Activated CD4-positive, alpha-beta memory T cell treated with anti-CD3 and anti-CD28 coated beads, Interleukin-2, amount 10 ng/mL, durations not matched to agents 7 days and 5 days (primary cell): Measurements from ENCODE around the gene EPHA5. TPM values are rescaled to one million over a fixed set of nuclear protein-coding genes. Genes with fewer than 3 reads are reported as not detected.

ENCODE experiments used
- CTCF ChIA-PET: fragments of 350-600 bp; sonication (Branson Sonifier 250); formaldehyde crosslinking; loops from one replicate; lab custom pipeline; 2021; ENCODE audit warnings: antibody characterized with exemption, inconsistent platforms; lab: Charles Lee
- POLR2A ChIA-PET: fragments of 350-600 bp; sonication (Branson Sonifier 250); formaldehyde crosslinking; loops from one replicate; lab custom pipeline; 2021; ENCODE audit warnings: antibody characterized with exemption; lab: Charles Lee
- DNase-seq: peaks from one replicate; pipeline ENCODE4 v3.0.0-alpha.2; 2020
- H3K27ac Mint-ChIP-seq: one replicate; pipeline ENCODE4 v1.8.0; 2021; ENCODE audit warnings: mild to moderate bottlenecking, mixed read lengths
- H3K27me3 Mint-ChIP-seq: one replicate; pipeline ENCODE4 v1.8.0; 2021; ENCODE audit warnings: mixed read lengths
- H3K36me3 Mint-ChIP-seq: one replicate; pipeline ENCODE4 v1.8.0; 2021; ENCODE audit warnings: low read depth, mixed read lengths
- H3K4me1 Mint-ChIP-seq: one replicate; pipeline ENCODE4 v1.8.0; 2021; ENCODE audit warnings: mixed read lengths
- H3K4me3 Mint-ChIP-seq: one replicate; pipeline ENCODE4 v1.8.0; 2021; ENCODE audit warnings: mild to moderate bottlenecking, mixed read lengths
- H3K9me3 Mint-ChIP-seq: one replicate; pipeline ENCODE4 v1.8.0; 2021; ENCODE audit warnings: mixed read lengths
- total RNA-seq, 2 experiments: library from RNA; stranded (reverse); gene quantifications; one replicate each; pipeline ENCODE4 v1.2.3, GENCODE V29; 2021

The EPHA5 gene
- total RNA-seq, 2 experiments from 2014 or later, result not detected

GRCh38 chr4:65597697-65598096, 72.6 kb downstream of the EPHA5 start:
- ChIA-PET CTCF (no interaction called here), POLR2A (no interaction called here)
- H3K27me3 Mint-ChIP-seq, result no peaks in the 10 kb centered on the region
- no peaks in the 10 kb centered on the region for H3K36me3 Mint-ChIP-seq
- H3K27ac Mint-ChIP-seq, result no peak overlapping the region
- no peaks in the 10 kb centered on the region for H3K4me1 Mint-ChIP-seq
- H3K9me3 Mint-ChIP-seq, result peaks cover 4% of the 10 kb centered on the region
- no peak for DNase-seq
- H3K4me3 Mint-ChIP-seq, result no peak overlapping the region

GRCh38 chr4:65592089-65592488, 78.2 kb downstream of the EPHA5 start:
- Mint-ChIP-seq H3K27ac (no peak overlapping the region), H3K4me3 (no peak overlapping the region), H3K27me3 (no peaks in the 10 kb centered on the region), H3K9me3 (peaks cover 6% of the 10 kb centered on the region), H3K4me1 (no peaks in the 10 kb centered on the region), H3K36me3 (no peaks in the 10 kb centered on the region)
- CTCF ChIA-PET, result no interaction called here
- DNase-seq, result no peak
- POLR2A ChIA-PET, result no interaction called here

DNA sequence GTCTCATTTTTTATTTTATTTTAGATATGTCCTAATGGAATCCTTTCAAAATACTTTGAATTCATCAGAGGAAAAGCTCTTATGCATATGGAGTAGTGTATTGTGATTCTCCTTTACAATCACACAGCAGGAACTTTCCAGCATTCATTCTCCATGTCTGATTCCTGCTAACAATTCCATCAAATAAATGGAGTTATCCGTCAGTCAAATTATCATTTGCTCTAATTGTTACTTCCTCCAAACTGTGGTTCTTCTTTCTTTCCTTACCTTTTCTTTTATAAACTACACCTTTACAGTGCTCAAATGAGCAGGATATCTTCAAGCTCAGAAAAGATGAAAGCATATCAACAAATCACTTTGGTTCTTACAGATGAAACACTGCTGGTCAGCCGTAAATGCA, 80.4 kb downstream of the EPHA5 start:
- H3K4me3 Mint-ChIP-seq, result no peak overlapping the region
- no peaks in the 10 kb centered on the region for H3K4me1 Mint-ChIP-seq
- H3K27me3 Mint-ChIP-seq, result no peaks in the 10 kb centered on the region
- no peaks in the 10 kb centered on the region for H3K36me3 Mint-ChIP-seq
- no peak for DNase-seq
- no peak overlapping the region for H3K27ac Mint-ChIP-seq
- H3K9me3 Mint-ChIP-seq, result peaks cover 3% of the 10 kb centered on the region
- POLR2A ChIA-PET, result no interaction called here
- CTCF ChIA-PET, result no interaction called here

DNA sequence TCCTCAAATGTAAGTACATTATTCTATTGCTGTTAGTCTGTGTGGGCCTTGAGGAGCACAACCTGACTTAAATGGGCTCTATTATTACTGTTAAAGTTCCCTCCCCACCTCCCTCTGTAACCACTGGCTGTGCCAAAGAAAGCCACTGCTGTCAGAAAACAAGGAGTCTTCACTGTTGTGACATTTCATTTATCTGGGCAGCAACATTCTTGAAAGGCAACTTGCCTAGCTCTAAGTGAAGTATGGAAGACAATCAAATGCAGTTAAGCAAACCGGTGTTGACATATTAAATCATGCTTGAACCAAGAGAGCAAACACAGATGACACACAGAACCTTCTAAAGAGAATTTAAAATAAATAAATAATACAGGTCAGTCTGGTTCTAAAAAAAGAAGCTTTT, 81.0 kb downstream of the EPHA5 start:
- H3K27me3 Mint-ChIP-seq, result no peaks in the 10 kb centered on the region
- ChIA-PET POLR2A (no interaction called here), CTCF (no interaction called here)
- H3K9me3 Mint-ChIP-seq, result peaks cover 3% of the 10 kb centered on the region
- no peak overlapping the region for H3K4me3 Mint-ChIP-seq
- no peak for DNase-seq
- no peaks in the 10 kb centered on the region for H3K36me3 Mint-ChIP-seq
- H3K4me1 Mint-ChIP-seq, result no peaks in the 10 kb centered on the region
- H3K27ac Mint-ChIP-seq, result no peak overlapping the region

DNA sequence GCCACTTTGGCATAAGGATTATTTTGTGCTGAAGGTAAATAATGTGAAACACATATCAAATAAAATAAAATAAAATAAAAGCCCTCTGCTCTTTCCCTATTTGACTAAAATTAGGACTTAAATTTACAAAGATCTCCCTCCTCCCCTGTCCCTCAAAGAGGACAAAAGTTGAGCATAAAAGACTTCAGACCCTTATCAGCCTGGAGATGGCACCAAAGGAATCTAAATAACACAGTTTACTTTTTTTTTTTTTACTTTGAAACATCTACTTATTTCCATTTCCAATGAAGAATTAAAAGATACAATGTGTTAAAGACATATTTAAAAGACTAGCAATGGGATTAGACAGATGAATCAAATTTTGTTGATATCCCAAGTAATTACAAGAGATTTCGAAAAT, 89.7 kb downstream of the EPHA5 start:
- Mint-ChIP-seq H3K4me3 (no peak overlapping the region), H3K9me3 (peaks cover 2% of the 10 kb centered on the region), H3K36me3 (no peaks in the 10 kb centered on the region), H3K27ac (no peak overlapping the region), H3K4me1 (no peaks in the 10 kb centered on the region), H3K27me3 (no peaks in the 10 kb centered on the region)
- DNase-seq, result no peak
- ChIA-PET CTCF (no interaction called here), POLR2A (no interaction called here)

DNA sequence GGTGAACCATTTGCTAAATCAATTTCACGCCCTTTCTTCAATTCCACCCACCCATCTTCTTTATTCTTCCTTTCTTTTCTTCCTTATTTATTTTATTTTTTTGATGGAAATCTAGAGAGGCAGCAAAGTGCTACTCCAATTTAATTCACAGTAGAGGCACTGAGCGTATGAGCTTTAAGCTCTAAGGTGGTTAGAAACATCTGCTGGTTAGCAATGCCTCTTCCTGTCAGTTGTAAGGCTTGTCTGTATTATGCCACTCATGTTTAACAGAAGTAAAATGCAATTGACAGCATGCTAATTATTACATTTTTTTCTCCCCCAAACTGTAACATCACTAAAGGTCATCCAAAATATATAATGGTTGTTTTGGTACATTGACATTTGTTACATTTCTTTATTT, 103.8 kb downstream of the EPHA5 start:
- CTCF ChIA-PET, result no interaction called here
- H3K27ac Mint-ChIP-seq, result no peak overlapping the region
- no peaks in the 10 kb centered on the region for H3K4me1 Mint-ChIP-seq
- POLR2A ChIA-PET, result no interaction called here
- no peaks in the 10 kb centered on the region for H3K9me3 Mint-ChIP-seq
- no peaks in the 10 kb centered on the region for H3K36me3 Mint-ChIP-seq
- no peak overlapping the region for H3K4me3 Mint-ChIP-seq
- DNase-seq, result no peak
- H3K27me3 Mint-ChIP-seq, result no peaks in the 10 kb centered on the region

DNA sequence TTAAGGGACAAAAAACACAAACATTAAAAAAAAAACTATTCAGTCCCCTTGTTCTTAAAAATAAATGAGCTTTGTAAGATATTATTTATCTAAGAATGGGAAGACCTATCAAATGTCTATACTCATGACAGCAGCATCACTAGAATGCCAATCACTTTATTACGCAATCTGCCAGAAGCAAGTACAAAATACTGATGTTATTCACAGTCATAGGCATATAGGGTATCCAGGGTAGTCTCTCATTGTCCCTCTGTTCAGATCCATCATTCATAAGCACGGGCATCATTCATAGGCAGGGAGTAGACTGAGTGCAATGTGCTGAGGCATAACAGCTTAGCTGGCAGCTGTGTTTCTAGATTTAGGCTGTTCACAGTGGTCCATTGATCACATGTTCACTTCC, 109.1 kb downstream of the EPHA5 start:
- Mint-ChIP-seq H3K27ac (no peak overlapping the region), H3K4me3 (no peak overlapping the region), H3K27me3 (no peaks in the 10 kb centered on the region), H3K36me3 (no peaks in the 10 kb centered on the region), H3K9me3 (peaks cover 3% of the 10 kb centered on the region), H3K4me1 (no peaks in the 10 kb centered on the region)
- no peak for DNase-seq
- ChIA-PET POLR2A (no interaction called here), CTCF (no interaction called here)

DNA sequence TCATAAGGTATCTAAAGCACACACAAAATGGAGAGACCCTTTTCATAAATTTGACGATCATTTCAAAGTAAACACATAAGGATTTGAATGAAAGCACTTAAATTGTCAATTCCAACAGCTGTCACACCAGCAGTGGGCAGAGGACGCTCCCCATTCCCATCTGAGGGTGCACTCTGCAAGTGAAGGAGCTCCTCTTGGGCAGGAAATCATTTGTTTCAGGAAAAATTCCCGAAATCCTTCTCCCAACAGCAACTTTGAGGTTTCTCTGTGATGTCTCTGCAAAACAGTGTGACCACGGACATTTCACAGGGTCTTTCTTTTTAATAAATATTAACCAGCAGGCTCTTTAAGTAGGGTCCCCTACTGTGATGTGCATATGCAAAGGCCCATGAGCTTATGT, 111.0 kb downstream of the EPHA5 start:
- no peaks in the 10 kb centered on the region for H3K4me1 Mint-ChIP-seq
- H3K36me3 Mint-ChIP-seq, result no peaks in the 10 kb centered on the region
- no peak for DNase-seq
- ChIA-PET CTCF (no interaction called here), POLR2A (no interaction called here)
- no peak overlapping the region for H3K27ac Mint-ChIP-seq
- no peaks in the 10 kb centered on the region for H3K27me3 Mint-ChIP-seq
- peaks cover 3% of the 10 kb centered on the region for H3K9me3 Mint-ChIP-seq
- no peak overlapping the region for H3K4me3 Mint-ChIP-seq

- Mint-ChIP-seq H3K9me3 (no peaks in the 10 kb centered on the region), H3K4me3 (no peak overlapping the region), H3K4me1 (no peaks in the 10 kb centered on the region), H3K27me3 (no peaks in the 10 kb centered on the region), H3K36me3 (no peaks in the 10 kb centered on the region), H3K27ac (no peak overlapping the region)
- ChIA-PET POLR2A (no interaction called here), CTCF (no interaction called here)
- no peak for DNase-seq
Measured at GRCh38 chr4:65552057-65552456, 118.2 kb downstream of the EPHA5 start.

GRCh38 chr4:65550500-65550899, 119.8 kb downstream of the EPHA5 start:
- CTCF ChIA-PET, result no interaction called here
- Mint-ChIP-seq H3K36me3 (no peaks in the 10 kb centered on the region), H3K9me3 (no peaks in the 10 kb centered on the region), H3K27ac (no peak overlapping the region), H3K4me1 (no peaks in the 10 kb centered on the region), H3K27me3 (no peaks in the 10 kb centered on the region), H3K4me3 (no peak overlapping the region)
- POLR2A ChIA-PET, result no interaction called here
- DNase-seq, result no peak

DNA sequence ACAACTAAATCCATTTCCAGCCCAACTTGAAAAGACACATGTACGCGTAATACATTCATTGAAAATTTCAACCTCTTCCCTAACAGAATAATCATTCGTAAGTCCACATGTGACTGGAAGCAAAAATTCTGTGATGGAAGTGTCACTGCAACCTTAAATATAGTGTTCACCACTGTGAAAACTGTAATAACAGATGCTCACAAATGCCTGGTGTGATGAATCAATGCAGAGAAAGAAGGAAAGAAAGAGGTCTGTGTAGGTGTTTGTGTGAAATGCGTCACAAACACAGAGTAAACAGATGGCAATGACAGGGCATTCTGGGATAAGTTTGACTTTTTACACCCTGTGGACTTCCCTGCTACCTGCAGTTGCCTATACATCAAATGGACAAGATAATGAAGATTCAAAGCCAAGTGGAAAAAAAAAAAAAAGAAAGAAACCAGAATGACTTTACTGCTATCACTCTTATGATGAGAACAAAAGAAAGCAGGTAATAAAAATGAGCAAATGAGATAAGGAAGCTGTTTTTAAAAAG, 123.3 kb downstream of the EPHA5 start:
- Mint-ChIP-seq H3K27ac (no peak overlapping the region), H3K4me1 (no peaks in the 10 kb centered on the region), H3K27me3 (no peaks in the 10 kb centered on the region), H3K9me3 (peaks cover 5% of the 10 kb centered on the region), H3K36me3 (no peaks in the 10 kb centered on the region), H3K4me3 (no peak overlapping the region)
- ChIA-PET CTCF (no interaction called here), POLR2A (no interaction called here)
- no peak for DNase-seq

GRCh38 chr4:65538571-65538970, 131.7 kb downstream of the EPHA5 start:
- POLR2A ChIA-PET, result no interaction called here
- no peak overlapping the region for H3K4me3 Mint-ChIP-seq
- H3K36me3 Mint-ChIP-seq, result no peaks in the 10 kb centered on the region
- H3K27ac Mint-ChIP-seq, result no peak overlapping the region
- H3K4me1 Mint-ChIP-seq, result no peaks in the 10 kb centered on the region
- peaks cover 7% of the 10 kb centered on the region for H3K9me3 Mint-ChIP-seq
- CTCF ChIA-PET, result no interaction called here
- no peak for DNase-seq
- no peaks in the 10 kb centered on the region for H3K27me3 Mint-ChIP-seq

GRCh38 chr4:65535113-65535512, 135.2 kb downstream of the EPHA5 start:
- no peak overlapping the region for H3K27ac Mint-ChIP-seq
- DNase-seq, result no peak

DNA sequence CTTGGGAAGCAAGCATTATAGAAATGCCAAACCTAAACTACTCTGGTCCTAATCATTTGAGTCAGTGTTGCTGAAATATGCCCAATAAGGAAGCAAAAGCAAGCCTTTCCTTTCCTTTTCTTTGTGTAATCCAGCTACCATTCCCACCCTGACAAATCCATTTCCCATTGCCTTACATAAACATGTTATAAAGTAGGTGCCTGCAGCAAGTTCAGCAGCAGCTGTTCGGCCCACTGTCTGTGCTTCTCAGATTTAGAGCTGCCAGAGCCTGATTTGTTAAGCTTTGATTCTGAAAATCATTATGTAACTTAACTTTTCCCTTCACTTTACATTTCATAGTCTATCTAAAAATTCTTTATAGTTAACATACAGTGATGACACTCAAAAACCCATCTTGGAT, 148.6 kb downstream of the EPHA5 start:
- Mint-ChIP-seq H3K4me1 (no peaks in the 10 kb centered on the region), H3K27me3 (no peaks in the 10 kb centered on the region), H3K9me3 (peaks cover 3% of the 10 kb centered on the region), H3K4me3 (no peak overlapping the region), H3K36me3 (no peaks in the 10 kb centered on the region), H3K27ac (no peak overlapping the region)
- CTCF ChIA-PET, result no interaction called here
- POLR2A ChIA-PET, result no interaction called here
- no peak for DNase-seq

More at GRCh38 chr4:65535113-65535512, 135.2 kb downstream of the EPHA5 start:
- H3K4me3 Mint-ChIP-seq, result no peak overlapping the region
- no peaks in the 10 kb centered on the region for H3K36me3 Mint-ChIP-seq
- no peaks in the 10 kb centered on the region for H3K27me3 Mint-ChIP-seq
- no peaks in the 10 kb centered on the region for H3K4me1 Mint-ChIP-seq
- ChIA-PET POLR2A (no interaction called here), CTCF (no interaction called here)
- peaks cover 5% of the 10 kb centered on the region for H3K9me3 Mint-ChIP-seq
